ENCODE results near the gene ROPN1B.
"Not testable (repeated sequence)": the region's sequence is repeated elsewhere in the genome, so short reads cannot be mapped to it uniquely, and the experiment has no call there.

ROPN1B gene

DNA sequence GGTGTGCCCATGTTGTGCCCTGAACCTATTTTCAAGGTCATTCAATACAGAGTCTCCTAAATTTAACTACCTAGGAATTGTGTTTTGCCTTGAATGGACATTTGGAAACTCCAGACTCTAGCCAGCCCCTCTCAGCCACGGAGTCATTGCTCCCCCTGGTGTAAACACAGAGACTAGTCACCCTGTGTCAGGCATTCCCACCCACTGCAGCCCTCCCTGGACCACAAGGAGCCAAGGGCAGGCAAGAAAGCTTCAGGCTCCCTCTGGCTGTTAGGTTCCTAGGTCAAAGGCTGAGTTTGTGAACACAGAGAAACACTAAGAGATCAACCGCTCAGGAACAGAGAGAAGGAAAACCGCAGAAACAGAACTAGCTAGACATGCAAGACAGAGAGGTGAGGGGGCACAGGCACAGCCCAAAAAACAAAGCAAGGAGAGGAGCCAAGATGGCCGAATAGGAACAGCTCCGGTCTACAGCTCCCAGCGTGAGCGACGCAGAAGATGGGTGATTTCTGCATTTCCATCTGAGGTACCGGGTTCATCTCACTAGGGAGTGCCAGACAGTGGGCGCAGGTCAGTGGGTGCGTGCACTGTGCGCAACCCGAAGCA, 32.7 kb upstream of the ROPN1B start:
- not testable (repeated sequence) for DNase-seq (ENCODE audit: low read depth); H3K4me3 ChIP-seq (ENCODE audit: low read length)
- TF ChIP-seq, protein P1, sequence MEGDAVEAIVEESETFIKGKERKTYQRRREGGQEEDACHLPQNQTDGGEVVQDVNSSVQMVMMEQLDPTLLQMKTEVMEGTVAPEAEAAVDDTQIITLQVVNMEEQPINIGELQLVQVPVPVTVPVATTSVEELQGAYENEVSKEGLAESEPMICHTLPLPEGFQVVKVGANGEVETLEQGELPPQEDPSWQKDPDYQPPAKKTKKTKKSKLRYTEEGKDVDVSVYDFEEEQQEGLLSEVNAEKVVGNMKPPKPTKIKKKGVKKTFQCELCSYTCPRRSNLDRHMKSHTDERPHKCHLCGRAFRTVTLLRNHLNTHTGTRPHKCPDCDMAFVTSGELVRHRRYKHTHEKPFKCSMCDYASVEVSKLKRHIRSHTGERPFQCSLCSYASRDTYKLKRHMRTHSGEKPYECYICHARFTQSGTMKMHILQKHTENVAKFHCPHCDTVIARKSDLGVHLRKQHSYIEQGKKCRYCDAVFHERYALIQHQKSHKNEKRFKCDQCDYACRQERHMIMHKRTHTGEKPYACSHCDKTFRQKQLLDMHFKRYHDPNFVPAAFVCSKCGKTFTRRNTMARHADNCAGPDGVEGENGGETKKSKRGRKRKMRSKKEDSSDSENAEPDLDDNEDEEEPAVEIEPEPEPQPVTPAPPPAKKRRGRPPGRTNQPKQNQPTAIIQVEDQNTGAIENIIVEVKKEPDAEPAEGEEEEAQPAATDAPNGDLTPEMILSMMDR (conservative IDR thresholded peaks at IDR 0.05; ENCODE audit: low read length): peak; percentile 38

DNA sequence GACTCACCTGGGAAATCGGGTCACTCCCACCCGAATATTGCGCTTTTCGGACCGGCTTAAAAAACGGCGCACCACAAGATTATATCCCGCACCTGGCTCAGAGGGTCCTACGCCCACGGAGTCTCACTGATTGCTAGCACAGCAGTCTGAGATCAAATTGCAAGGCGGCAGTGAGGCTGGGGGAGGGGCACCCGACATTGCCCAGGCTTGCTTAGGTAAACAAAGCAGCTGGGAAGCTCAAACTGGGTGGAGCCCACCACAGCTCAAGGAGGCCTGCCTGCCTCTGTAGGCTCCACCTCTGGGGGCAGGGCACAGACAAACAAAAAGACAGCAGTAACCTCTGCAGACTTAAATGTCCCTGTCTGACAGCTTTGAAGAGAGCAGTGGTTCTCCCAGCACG, 32.1 kb upstream of the ROPN1B start:
- H3K4me3 ChIP-seq (ENCODE audit: low read length): not testable (repeated sequence)

DNA sequence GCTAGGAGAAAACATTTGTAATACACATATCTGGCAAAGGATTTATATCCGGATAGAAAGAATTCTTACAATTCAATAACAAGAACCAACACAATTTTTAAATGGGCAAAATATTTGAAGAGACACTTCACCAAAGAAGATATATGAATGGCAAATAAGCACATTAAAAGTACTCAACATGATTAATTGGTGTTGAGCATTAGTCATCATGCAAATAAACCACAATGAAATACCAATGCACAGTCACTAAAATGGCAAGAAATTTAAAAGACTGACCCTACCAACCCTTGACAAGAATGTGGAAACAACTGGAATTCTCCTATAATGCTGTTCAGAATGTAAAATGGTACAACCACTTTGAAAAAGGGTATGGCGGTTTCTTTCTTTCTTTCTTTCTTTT, 21.2 kb upstream of the ROPN1B start:
- peak; percentile 40 for DNase-seq (ENCODE audit: low read depth)
- not testable (repeated sequence) for H3K4me3 ChIP-seq (ENCODE audit: low read length)

More for the DNA sequence above, 32.1 kb upstream of the ROPN1B start:
- DNase-seq (ENCODE audit: low read depth): not testable (repeated sequence)

DNA sequence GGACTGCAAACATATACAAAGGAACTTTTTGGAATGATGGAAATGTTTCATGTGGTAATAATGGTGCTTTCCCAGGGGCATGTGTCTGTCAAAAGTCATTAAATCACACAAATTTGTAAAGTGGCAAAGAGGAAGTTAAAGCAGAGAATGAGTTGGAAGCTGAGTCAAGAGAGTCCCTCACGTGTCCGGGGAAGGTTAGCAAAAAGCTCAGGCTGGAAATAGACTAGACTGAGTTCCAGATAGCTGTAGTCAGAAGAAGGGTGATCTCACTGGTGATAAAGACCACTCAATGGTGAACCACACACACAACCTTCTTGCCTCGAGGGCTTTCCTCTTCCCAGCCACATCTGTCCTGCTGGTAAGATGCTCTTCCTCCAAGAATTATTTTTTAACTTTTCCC, 20.1 kb upstream of the ROPN1B start:
- peak; percentile 27 for DNase-seq (ENCODE audit: low read depth)
- H3K4me3 ChIP-seq (ENCODE audit: low read length): not testable (repeated sequence)

DNA sequence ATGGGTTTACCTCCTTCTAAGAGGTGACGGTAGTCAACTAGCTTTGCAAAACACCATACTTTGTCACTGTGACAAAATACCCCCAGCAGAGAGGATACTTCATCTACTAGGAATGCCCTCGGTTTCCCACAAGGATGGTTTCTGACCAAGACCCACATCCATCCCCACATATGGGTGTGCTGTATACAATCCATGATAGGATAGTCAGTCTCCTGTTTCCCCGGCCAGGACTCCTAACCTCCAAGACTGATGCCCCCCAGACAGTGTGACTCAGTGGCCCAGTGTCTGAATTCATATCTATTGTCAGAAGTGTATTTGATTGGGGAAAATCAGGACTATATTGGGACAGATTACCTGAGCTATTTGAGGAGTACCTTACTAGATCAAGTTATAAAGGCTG, 17.8 kb upstream of the ROPN1B start:
- peak; percentile 16 for DNase-seq (ENCODE audit: low read depth)
- not testable (repeated sequence) for H3K4me3 ChIP-seq (ENCODE audit: low read length)

DNA sequence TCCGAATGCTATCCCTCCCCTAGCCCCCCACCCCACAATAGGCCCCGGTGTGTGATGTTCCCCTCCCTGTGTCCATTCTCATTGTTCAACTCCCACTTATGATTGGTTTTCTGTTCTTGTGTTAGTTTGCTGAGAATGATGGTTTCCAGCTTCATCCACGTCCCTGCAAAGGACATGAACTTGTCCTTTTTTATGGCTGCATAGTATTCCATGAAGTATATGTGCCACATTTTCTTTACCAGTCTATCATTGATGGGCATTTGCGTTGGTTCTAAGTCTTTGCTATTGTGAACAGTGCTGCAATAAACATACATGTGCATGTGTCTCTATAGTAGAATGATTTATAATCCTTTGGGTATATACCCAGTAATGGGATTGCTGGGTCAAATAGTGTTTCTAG, 12.0 kb upstream of the ROPN1B start:
- not testable (repeated sequence) for DNase-seq (ENCODE audit: low read depth); H3K4me3 ChIP-seq (ENCODE audit: low read length)

DNA sequence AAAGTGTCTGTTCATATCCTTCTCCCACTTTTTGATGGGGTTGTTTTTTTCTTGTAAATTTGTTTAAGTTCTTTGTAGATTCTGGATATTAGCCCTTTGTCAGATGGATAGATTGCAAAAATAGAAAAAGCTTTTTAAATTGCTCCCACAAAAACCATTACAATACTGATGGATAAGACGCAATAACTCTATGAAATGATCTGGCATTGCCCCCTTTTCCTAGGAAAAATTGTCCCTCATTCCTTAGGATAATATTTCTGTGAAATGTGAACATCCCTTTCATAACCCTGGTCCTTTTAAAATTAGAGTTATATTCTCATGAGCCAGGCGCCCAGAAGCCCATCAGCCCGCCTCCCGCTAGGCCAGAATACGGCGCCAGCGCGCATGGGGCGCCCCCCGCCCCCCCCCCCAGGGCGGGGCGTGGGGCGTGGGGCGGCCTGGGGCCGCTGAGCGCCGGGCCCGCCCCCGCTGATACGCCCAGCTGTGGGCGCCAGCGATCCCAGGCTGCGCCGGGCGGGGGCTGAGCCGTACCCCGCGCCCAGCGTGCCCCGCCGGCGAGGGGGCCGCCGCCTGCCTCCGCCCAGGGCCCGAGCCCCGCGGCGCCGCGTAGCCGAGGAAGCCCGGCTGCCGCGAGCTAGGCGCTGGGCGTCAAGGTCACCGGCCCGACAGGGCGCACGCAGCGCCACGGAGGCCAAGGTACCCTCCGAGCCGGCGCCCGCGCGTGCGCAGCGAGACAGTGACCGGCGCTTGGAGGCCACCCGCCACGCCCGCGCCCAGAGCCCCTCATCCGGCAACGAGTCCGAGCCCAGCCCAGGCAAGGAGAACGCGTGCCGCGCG, 11.1 kb upstream of the ROPN1B start:
- TF ChIP-seq, protein P1 (conservative IDR thresholded peaks at IDR 0.05; ENCODE audit: low read length): no peak
- no peak overlapping the region for H3K4me3 ChIP-seq (ENCODE audit: low read length)
- no peak for DNase-seq (ENCODE audit: low read depth)

DNA sequence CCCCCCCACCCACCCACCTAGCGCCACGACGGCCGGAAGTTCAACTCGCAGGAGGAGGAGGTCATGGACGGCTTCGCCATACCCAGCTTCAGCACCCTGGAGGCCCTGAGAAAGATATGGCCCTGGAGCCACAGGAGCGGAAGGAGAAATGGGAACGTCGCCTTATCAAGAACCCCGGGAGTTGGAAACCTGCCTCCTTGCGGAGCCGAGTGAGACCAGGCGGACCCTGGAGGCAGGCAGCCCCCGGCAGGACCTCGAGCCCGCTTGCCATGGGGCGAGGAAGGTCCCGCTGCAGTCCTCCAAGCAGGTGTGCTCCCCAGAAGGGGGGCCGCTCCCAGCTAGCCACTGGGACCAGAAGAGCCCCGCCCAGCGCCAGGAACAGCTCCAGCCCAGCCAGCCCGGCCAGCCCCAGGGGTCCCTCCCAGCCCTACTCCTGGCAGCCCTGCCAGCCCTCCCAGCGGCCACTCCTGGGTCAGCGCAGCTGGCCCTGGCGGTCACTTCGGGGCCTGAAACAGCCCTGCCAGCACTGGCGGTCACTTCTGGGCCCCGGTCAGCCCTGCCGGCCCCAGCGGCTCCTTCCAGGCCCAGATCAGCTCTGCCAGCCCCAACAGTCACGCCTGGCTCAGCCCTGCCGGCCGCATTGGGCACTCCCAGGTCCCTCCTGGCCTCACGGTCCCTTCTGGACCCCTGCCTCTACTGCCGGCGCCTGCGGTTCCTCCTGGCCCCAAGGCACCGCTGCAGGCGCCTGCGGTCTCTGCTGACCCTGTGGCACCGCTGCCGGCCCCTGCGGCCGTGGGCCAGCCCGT, 10.3 kb upstream of the ROPN1B start:
- TF ChIP-seq, protein P1 (conservative IDR thresholded peaks at IDR 0.05; ENCODE audit: low read length): no peak
- no peak overlapping the region for H3K4me3 ChIP-seq (ENCODE audit: low read length)
- DNase-seq (ENCODE audit: low read depth): no peak

DNA sequence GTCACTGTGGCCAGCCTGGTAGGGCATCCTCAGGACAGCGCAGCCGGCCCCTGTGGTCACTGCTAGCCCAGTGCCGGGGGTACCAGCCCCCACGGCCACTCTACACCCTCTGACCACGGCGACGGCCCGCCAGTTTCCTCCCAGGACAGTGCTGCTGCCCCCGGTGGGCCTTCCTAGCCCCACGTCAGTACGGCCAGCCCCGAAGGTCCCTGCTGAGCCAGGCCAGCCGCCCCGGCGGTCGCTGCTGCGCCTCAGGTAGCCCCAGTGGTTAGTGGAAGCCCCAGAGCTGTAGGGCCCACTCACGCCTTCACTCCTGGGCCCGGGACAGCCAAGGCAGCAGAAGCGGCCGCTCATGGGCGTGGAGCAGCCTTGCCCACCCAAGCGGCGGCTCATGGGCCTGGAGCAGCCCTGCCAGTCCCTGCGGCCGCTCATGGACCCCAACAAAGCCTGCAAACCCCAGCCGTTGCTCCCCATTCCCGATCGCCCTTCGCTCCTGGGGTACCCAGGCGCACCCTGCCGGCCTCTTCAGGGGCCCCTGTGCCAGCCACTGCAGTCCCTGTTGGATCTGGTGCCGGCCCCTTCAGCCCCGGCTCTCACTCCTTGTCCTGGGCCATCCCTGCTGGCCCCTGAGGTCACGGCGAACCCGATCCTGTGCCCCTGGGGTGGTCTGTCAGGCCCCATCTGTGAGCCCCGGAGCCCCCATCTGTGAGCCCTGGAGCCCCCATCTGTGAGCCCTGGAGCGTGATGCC, 9.5 kb upstream of the ROPN1B start:
- H3K4me3 ChIP-seq (ENCODE audit: low read length): no peak overlapping the region
- TF ChIP-seq, protein P1 (conservative IDR thresholded peaks at IDR 0.05; ENCODE audit: low read length): no peak
- DNase-seq (ENCODE audit: low read depth): no peak
